ENCODE results near the gene USP9Y.
"Not testable (repeated sequence)": the region's sequence is repeated elsewhere in the genome, so short reads cannot be mapped to it uniquely, and the experiment has no call there.

Gene USP9Y, protein sequence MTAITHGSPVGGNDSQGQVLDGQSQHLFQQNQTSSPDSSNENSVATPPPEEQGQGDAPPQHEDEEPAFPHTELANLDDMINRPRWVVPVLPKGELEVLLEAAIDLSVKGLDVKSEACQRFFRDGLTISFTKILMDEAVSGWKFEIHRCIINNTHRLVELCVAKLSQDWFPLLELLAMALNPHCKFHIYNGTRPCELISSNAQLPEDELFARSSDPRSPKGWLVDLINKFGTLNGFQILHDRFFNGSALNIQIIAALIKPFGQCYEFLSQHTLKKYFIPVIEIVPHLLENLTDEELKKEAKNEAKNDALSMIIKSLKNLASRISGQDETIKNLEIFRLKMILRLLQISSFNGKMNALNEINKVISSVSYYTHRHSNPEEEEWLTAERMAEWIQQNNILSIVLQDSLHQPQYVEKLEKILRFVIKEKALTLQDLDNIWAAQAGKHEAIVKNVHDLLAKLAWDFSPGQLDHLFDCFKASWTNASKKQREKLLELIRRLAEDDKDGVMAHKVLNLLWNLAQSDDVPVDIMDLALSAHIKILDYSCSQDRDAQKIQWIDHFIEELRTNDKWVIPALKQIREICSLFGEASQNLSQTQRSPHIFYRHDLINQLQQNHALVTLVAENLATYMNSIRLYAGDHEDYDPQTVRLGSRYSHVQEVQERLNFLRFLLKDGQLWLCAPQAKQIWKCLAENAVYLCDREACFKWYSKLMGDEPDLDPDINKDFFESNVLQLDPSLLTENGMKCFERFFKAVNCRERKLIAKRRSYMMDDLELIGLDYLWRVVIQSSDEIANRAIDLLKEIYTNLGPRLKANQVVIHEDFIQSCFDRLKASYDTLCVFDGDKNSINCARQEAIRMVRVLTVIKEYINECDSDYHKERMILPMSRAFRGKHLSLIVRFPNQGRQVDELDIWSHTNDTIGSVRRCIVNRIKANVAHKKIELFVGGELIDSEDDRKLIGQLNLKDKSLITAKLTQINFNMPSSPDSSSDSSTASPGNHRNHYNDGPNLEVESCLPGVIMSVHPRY (N-terminal part only)

DNA sequence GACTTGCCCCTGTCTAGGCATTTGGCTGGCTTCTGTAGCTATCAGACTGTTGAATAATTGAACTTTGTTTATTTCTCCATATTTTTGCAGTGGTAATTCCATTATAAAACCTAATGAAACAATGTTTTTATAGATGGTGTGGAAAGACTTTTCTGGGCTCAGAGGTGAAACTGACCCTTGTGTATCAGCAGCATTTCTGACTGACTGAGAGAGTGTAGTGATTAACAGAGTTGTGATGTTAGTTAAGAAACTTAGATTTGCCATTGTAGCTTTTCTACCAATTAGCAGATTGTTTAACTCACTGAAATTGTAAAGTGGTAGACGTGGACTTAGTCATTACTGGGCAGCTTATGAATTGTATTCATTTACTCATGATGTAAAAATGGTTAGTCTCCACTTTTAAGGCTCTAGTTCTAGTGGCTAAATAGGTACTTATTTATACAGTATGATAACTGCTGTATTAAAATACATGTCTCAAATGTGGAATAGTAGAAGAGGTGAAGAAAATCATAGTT is at the start of gene USP9Y:
Gene USP9Y (plus strand): TSS at position 51 of the 515 bp plus-strand sequence. CDS start 8,217 bp downstream, outside the sequence.
- no peak for DNase-seq (ENCODE audit: low read depth)

DNA sequence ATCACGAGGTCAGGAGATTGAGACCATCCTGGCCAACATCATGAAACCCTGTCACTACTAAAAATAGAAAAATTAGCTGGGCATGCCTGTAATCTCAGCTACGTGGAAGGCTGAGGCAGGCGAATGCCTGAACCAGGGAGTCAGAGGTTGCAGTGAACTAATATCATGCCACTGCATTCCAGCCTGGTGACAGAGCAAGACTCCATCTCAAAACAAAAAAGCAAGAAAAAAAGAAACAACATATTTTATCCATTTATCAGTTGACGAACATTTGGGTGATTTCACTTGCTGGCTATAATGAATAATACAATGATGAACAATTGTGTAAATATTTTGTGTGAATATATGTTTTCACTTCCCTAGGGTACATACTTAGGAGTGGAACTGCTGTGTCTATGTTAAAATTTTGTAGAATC is 49.4 kb upstream of the USP9Y start:
- DNase-seq (ENCODE audit: low read depth): no peak

DNA sequence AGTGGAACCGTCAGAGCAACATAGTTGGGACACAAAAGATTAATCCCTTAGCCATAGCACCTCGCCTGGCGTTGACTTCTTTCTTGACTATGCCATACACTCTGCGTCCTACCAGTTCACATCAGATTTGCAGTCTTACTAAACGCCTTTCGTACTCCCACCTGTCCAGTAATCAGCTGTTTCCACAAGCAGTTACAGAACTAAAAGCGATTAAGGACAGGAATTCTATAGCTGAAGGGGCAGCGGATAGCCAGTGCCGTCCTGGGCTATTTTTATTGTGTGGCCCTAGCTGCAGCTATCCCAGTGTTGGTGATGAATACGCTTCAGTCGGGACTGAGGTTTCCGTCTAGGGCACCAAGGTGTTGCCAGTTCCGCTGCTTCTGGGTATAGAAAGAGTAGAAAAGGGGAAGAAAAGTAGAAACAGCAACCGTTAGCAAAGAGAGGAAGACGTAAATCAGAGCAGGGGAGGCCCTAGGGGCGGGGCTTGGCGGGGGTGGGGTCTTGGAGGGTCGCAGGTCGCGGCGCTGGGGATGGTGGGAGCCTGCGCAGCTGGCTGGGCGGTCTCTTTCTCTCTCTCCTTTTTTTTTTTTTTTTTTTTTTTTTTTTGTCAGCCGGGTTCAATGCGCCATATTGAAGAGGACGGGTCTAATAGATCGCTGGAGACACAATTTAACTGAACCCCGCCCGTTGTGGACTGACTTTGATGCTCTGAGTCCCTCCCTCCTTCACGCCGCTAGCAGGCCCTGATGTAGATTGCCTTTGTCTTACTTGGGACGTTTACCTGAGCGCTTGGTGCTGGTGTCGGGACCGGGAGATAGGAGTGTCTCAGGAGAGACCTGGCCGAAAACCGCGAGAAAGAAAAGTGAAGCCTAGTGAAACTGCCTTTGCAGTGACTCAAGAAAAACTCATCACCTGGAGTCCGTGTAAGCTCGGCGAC is 39.0 kb upstream of the USP9Y start:
- no peak for DNase-seq (ENCODE audit: low read depth)

DNA sequence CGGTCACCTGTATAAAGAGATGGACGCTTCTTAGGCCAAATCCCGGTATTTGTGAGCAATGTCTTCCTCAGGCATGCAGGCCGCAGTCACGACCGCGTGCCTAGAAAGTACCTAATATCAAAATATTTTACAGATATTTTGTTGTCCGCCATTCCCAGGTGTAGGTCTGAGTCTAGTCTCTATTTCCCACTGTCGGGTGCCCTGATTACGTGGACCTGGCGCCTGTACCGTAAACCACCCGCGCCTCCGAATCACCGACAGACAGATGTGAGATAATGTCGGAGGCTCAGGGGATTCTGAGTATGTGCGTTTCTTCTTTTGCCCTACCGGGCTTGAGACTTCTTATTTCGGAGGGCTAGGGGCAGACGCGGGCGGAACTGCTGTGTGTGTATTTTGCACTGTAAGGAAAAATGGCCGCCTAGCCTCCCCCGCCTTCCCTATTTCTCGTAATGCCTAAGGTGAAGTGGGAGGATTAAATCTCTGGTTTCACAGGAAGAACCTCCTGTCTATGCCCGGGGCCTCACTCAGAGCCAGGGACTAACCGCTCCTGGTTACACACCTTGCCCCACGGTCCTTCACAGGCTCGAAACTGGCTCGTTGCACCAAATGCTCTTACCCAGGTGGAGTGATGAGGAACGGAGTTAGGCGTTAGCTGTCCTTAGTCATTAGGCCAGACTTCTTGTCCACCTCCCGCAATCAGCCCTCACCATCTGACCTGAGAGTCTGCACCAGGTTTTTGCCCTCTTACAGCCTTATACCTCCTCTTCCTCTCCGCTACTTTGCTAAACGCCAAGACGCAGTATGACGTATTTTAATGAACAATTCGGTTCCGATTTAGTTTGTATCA is 38.1 kb upstream of the USP9Y start:
- no peak for DNase-seq (ENCODE audit: low read depth)

DNA sequence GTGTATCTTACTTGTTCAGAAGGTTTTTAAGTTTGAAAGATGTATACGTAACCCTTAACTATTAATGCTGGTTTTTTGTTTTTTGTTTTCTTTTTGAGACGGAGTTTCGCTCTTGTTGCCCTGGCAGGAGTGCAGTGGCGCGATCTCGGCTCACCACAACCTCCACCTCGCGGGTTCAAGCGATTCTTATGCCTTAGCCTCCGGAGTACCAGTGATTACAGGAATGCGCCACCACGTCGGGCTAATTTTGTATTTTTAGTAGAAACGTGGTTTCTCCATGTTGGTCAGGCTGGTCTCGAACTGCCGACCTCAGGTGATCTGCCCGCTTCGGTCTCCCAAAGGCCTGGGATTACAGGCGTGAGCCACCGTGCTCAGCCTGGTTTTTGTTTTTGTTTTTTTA is 37.2 kb upstream of the USP9Y start:
- not testable (repeated sequence) for DNase-seq (ENCODE audit: low read depth)

DNA sequence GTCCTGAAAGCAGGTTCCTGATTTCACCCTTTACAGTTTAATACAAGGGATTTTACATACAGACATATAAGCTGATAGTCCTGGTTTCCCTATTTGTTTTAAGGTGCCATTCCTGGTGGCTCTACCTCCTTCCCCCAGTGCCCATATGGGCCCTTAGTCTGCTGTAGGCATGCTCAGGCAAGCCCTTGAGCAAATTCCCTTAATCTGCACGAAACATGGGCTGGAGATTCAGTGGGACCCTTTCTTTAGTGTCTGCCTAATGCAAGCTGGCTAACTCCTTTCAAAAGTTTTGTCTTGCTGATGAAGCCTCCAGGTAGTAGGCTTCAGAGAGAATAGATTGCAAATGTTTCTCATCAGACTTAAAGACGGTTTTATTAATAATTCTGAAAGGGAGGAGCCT is 22.9 kb upstream of the USP9Y start:
- no peak for DNase-seq (ENCODE audit: low read depth)

DNA sequence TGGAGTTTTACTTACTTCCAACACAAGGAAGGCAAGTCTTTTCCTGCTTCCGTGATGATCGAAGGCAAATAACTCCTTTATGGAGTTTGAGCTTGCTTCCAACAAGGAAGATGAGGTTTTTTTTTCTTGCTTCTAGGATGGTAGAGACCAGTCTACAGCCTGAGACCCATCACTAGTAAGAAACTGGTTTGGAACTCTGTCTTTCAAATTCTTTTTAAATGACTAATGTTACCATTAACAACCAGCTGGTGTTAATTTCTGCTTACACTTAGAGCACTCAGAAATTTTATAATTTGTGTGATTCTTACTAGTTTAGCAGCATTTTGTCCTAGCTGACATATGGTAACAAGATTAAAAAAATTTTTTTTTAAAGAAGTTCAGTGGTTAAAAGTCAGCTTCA is 19.5 kb upstream of the USP9Y start:
- DNase-seq (ENCODE audit: low read depth): no peak

DNA sequence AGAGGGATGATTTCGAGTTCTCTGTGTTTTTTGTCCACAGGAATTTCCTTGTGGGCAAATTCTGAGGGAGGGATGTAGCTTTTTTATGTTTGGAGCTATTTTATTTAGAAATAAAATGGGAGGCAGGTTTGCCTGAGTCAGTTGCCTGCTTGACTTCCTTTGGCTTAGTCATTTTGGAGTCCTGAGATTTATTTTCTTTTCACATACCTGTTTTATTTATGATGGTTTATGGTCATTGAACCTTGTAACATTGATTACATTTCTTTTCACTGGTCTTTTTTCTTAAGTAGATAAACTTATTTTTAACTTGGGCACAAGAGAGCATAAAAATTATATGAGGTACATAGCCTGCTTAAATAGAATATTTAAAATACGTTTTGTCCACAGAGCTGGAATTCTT is 12.7 kb upstream of the USP9Y start:
- no peak for DNase-seq (ENCODE audit: low read depth)

DNA sequence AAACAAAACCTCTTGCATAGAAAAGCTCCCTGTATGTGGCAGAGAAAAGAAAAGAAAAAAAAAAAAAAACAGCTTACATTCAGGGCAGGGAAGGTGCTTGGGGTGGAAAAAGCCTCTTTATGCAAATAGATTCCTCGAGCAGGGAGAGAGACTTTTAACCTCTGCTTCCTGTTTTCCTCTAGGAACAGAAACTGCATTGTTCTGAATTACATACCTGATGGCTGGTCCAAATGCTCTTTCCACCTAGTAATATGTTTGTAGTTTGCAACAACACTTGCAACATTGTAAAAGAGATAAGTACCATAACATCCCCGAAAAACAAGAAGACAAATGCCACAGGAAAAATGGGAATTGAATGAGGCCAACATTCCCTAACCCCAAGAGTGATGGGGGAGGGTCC is 944 bp upstream of the USP9Y start:
- no peak for DNase-seq (ENCODE audit: low read depth)

DNA sequence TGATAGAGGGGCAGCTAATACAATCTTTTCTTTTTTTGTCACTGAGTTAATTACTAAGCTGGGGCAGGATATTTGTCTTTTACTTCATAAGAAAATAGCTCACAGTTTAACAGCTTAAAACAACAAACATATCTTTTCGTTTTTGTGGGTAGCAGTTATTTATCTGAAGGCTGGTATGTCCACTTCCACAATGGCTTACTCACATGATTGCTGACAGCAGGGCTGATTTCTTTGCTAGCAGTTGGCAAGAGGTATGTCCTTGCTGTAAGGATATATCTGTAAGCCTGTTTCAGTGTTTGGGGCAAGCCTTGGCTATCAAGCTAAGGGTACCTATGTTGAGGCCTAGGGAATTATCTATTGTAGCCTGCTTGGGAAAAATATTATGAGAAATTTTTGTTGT is 1.1 kb downstream of the USP9Y start:
- DNase-seq (ENCODE audit: low read depth): no peak

DNA sequence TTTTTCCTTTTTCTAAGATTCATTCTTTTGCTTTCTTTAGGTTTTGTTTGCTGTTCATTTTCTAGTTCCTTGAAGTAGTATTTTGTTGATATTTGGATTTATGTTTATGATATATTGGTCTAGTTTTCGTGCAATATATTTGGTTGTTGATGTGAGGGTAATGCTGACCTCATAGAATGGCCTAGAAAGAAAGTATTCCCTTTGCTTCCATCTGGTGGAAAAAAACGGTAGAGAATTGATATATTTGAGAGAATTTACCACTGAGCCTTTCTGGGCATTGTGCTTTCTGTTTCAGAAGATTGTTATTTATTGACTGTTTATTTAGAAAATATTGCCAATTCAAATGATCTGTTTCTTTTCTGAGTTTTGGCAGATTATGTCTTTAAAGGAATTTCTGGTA is 9.4 kb downstream of the USP9Y start:
- no peak for DNase-seq (ENCODE audit: low read depth)

DNA sequence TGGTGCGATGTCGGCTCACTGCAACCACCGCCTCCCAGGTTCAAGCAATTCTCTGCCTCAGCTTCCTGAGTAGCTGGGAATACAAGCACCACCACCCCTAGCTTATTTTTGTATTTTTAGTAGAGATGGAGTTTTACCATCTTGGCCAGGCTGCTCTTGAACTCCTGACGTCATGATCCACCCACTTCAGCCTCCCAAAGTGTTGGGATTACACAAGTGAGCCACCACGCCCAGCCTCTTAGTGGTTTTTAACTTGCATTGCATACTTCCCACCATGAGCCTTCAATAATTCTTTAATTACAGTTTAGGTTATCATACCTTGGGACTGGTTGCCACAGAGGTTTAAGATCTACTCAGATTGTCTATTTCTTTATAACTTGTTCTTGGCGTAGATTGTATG is 14.3 kb downstream of the USP9Y start:
- no peak for DNase-seq (ENCODE audit: low read depth)

DNA sequence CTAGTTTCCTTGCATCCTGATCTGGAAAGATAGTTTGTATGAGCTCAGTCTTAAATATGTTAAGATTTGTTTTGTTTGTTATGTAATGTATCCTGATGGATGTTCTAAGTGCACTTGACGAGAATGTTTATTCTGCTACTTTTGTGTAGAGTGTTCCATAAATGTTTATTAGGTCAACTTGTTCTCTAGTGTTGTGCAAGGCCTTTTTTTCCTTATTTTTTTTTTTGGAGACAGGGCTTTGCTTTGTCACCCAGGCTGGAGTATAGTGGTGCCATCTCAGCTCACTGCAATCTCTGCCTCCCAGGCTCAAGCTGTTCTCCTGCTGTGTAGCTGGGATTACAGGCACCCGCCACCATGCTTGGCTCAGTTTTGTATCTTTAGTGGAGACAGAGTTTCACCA is 28.7 kb downstream of the USP9Y start:
- no peak for DNase-seq (ENCODE audit: low read depth)

DNA sequence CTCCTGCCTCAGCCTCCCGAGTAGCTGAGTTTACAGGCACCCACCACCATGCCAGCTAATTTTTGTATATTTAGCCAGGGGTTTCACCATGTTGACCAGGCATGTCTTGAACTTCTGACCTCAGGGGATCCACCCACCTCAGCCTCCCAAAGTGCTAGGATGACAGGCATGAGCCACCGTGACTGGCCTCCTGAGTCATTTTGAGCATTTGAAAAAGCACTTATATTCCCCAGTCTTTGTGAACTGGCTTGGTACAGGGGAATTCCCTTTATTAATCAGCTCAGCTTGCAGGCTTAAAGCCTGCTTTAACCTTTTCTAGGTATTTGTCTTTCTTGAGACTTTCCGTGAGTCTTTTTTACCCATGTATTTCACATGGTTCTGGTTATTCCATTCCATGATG is 32.6 kb downstream of the USP9Y start:
- no peak for DNase-seq (ENCODE audit: low read depth)

DNA sequence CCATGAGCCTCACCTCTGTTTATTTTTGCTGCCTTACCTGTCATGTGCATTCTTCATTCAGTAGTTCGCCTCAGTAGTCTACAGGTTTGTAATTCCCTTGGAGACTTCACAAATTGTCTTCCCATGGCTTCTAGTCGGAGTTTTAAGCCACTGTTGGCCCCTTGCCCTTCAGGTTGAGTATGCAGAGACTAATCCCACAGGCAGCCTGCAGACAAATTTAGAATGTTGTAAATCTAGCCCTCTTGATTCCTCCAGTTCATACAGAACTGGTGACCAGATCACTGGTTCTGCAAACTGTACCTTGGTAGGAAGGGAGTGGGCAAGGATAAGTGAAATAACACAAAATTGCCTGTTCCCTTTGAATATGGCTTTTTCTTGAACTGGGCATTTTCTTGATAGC is 33.0 kb downstream of the USP9Y start:
- DNase-seq (ENCODE audit: low read depth): no peak

DNA sequence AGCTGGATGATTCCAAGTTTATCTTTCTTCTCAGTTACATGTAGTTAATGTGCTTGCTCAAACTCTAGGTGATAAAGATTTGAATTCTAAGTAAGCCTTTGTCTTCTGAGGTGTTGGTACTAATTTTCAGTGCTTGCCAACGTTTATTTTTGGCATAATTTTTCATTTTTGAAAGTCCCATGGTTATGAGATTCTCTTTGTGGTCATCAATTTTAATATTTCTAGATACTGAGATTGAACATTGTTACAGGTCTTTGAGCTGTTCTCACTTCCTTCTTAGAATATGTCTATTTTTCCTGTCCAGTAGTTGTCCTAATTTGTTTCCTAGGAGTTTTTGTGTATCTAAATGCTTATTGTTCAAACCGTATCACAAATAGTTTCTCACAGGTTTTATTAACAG is 40.4 kb downstream of the USP9Y start:
- no peak for DNase-seq (ENCODE audit: low read depth)

DNA sequence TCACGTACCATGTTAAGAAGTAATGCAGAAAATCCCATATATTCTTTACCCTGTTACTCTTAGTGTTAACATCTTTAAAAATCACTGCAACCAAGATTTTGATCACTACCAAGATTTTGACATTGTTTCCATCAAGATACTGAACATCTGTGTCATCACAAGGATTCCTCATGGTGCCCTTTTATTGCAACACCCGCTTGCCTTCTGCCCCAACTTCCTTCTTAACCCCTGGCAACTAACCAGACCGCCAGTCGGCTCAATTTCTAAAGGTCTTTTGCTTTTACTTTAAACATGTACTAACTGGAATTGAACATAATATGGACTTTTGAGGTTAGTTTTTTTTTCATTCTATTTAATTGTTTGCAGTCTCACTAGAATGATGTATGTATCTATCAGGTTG is 41.7 kb downstream of the USP9Y start:
- DNase-seq (ENCODE audit: low read depth): no peak

DNA sequence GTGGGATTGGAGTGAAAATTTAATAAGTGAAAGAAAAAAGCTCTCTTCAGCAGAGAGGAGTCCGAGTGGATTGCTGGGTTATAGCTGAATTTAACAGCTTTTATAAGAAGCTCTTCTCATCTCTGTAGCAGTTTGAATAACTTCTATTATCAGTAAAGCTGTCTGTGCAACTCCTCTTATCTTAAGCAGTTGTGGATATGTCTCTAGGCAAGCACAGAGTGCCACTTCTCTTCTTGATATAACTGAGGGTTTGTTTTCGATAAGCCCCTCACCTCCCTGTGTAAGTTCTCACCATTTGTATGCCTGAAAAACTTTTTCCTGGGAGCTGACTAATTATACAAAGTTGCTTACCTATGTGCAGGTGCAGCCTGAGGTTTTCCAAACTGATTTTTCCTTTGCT is 43.1 kb downstream of the USP9Y start:
- no peak for DNase-seq (ENCODE audit: low read depth)

DNA sequence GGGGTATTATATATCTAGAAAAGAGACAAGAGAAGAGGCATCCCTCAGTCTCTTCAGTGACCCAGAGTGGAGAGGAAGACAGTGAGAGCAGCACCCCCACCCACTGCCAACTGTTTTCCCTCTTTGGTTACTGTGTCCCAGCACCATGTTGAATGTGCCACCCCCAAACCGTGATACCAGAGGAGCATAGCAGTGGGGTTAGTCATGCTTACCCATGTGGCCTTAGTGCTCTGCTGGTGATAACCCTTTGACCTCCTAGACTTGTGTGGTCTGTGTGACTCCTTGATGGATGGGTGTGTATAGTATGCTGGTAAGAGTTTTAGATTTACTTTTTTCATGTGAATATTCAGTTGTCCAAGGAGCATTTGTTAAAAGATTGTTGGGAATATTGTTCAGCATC is 48.3 kb downstream of the USP9Y start:
- DNase-seq (ENCODE audit: low read depth): no peak

DNA sequence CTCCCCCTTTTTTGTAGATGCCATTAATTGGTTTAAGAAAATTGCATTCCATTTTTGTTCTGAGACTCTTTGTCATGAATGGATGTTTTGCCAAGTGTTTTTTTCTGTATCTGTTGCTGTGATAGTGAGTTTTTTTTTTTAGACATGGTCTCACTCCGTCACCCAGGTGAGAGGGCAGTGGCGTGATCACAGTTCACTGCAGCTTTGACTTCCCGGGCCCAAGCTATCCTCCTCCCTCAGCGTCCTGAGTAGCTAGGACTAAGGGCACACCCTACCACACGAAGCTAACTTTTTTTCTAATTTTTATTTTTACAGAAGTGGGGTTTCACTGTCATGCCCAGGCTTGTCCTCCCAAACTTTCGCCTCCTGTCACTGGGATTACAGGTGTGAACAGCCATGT is 51.8 kb downstream of the USP9Y start:
- DNase-seq (ENCODE audit: low read depth): no peak

DNA sequence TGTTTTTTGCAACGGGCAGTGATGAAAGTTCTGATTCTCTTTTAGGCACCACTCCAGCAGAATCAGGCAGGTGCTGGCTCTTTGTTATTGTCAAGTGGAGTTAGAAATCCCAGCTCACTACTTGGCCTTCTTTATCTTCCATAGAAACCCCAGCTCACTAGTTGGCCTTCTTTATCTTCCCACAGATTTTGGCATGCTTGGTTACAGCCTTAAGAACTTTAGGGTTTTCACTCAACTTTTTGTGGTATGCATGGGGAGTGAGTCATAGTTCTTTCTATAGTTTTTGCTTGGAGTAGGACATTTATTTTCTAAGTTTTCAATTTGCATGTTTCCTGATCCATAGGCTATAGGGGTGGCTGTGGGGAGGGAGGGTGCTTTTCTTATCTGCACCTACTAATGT is 55.0 kb downstream of the USP9Y start:
- DNase-seq (ENCODE audit: low read depth): no peak
